Measurements from ENCODE around the gene MGAT4B.

DNA sequence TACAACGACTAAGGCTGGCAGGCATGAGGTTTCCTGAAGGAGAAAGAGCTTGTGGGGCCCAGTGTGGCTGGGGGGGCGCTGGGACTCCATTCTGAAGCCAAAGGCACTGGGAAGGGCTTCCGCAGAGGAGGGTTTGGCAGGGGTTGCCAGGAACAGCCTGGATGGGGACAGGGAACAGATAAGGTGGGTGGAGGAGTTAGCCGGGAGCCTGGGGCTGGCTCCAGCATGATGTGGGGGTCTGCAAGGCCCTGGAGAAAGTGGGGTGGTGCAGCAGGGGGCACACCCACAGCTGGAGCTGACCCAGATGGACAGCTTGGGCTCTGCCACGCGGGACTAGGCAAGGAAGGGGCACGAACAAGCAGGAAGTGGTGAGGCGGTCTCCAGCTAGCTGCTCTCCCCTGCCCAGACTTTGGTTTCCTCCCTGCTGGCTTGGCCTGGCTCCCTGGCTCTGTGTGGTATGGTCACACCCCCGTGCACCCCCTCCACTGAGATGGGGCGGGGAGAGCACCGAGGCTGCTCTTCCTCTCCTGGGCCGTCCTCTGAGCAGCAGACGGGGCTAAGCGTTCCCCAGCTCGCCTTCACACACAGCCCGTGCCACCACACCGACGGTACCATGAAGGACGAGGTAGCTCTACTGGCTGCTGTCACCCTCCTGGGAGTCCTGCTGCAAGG is 13.1 kb downstream of the MGAT4B start, which contains the start of gene LTC4S:
- TF ChIP-seq CTCF (IDR thresholded peaks at IDR 0.05) (no peak), POLR2A (IDR thresholded peaks at IDR 0.05) (no peak)

Measured in Peyer's patch (tissue), 4 donors.